GM12878 (cell line): Measurements from ENCODE around the gene CD300H. TPM values are rescaled to one million over a fixed set of nuclear protein-coding genes. Genes with fewer than 3 reads are reported as not detected.

Experiments
- ATAC-seq: fragments of 200-7000 bp; cut with Tn5 transposase; 3 replicates; pipeline ENCODE4 v1.9.1; 2020; ENCODE audit warnings: mild to moderate bottlenecking, moderate library complexity
- BruUV-seq: library from RNA; stranded (reverse); fragments of 400-500 nt; replicated peaks from 2 replicates; lab custom pipeline; 2021; lab: Mats Ljungman, UMichigan
- CTCF ChIA-PET: fragments of 300-600 bp; sonication (Branson Sonifier 250); formaldehyde crosslinking; extraction: SDS; loops from one replicate; lab custom pipeline; 2021; ENCODE audit warnings: inconsistent platforms; lab: Yijun Ruan, JAX
- POLR2A ChIA-PET: fragments of 350-600 bp; formaldehyde crosslinking; extraction: SDS; loops from one replicate; lab custom pipeline; 2021; ENCODE audit warnings: inconsistent platforms; lab: Charles Lee
- RAD21 ChIA-PET: fragments of 300-600 bp; sonication (Branson Sonifier 250); formaldehyde crosslinking; loops from one replicate; lab custom pipeline; 2023; ENCODE audit warnings: antibody characterized with exemption; ENCODE audit not compliant: unreplicated experiment; lab: Charles Lee
- SMC1A ChIA-PET: fragments of 300-600 bp; sonication (Branson Sonifier 250); formaldehyde crosslinking; loops from one replicate; lab custom pipeline; 2023; ENCODE audit not compliant: unreplicated experiment, uncharacterized antibody; lab: Charles Lee
- DNase-seq: peaks from one replicate; pipeline ENCODE4 v3.0.0-alpha.2; 2011; ENCODE audit warnings: low read depth, low spot score
- FAIRE-seq: peaks from 3 replicates; lab custom pipeline; 2011; peaks lifted over from hg19 to GRCh38; lab: Jason Lieb, UNC
- H2AFZ ChIP-seq: 2 replicates; pipeline ENCODE4 v1.6.0; 2011; ENCODE audit warnings: low read depth, low read length, control low read depth; ENCODE audit not compliant: control insufficient read depth
- H3K27ac ChIP-seq: 2 replicates; pipeline ENCODE4 v1.5.1; 2011; ENCODE audit warnings: control low read depth; ENCODE audit not compliant: control insufficient read depth, insufficient read depth
- H3K27me3 ChIP-seq, 2 experiments: replicated peaks in 1 of 2; 2 replicates each; pipeline versions ENCODE4 v1.6.0 to v1.6.1; 2011; ENCODE audit warnings: low read length in 1 of 2; ENCODE audit not compliant: control insufficient read depth in 2 of 2, insufficient read depth in 2 of 2
- H3K36me3 ChIP-seq, 2 experiments: 2 replicates each; pipeline ENCODE4 v1.5.1; 2011; ENCODE audit warnings: low read length in 1 of 2; ENCODE audit not compliant: control insufficient read depth in 2 of 2, insufficient read depth in 2 of 2
- H3K4me1 ChIP-seq: 2 replicates; pipeline ENCODE4 v1.6.1; 2011; ENCODE audit warnings: mild to moderate bottlenecking, low read length, moderate library complexity, mixed read lengths; ENCODE audit not compliant: control insufficient read depth, insufficient read depth
- H3K4me2 ChIP-seq: 2 replicates; pipeline ENCODE4 v1.6.0; 2011; ENCODE audit warnings: control low read depth; ENCODE audit not compliant: control insufficient read depth, insufficient read depth
- H3K4me3 ChIP-seq: fragments of 200-600 bp; sonication (generic); 2 replicates; pipeline ENCODE4 v1.5.1; 2016
- H3K79me2 ChIP-seq: 2 replicates; pipeline ENCODE4 v1.6.0; 2011; ENCODE audit warnings: low read length; ENCODE audit not compliant: control insufficient read depth, insufficient read depth
- H3K9ac ChIP-seq: 2 replicates; pipeline ENCODE4 v1.8.0; 2011; ENCODE audit warnings: low read length, control low read depth, mixed read lengths; ENCODE audit not compliant: control insufficient read depth, insufficient read depth
- H3K9me3 ChIP-seq: replicated peaks from 3 replicates; pipeline ENCODE4 v1.5.1; 2011; ENCODE audit warnings: mild to moderate bottlenecking, low read length; ENCODE audit not compliant: control insufficient read depth, insufficient read depth
- H4K20me1 ChIP-seq: 2 replicates; pipeline ENCODE4 v1.6.0; 2011; ENCODE audit not compliant: control insufficient read depth, insufficient read depth
- CBX3 ChIP-seq: fragments of 200-600 bp; sonication (generic); IDR thresholded peaks from 2 replicates; pipeline ENCODE4 v1.6.1; 2016; ENCODE audit warnings: low read depth, borderline replicate concordance
- EGR1 ChIP-seq, 2 experiments: IDR thresholded peaks; 1 replicate in 1 of 2; 2 replicates in 1 of 2; pipeline ENCODE4 v1.6.1; 2011 to 2012; ENCODE audit warnings: low read depth in 2 of 2, low read length in 2 of 2, borderline replicate concordance in 1 of 2, mild to moderate bottlenecking in 1 of 2, moderate library complexity in 1 of 2
- ESRRA ChIP-seq: IDR thresholded peaks from 2 replicates; pipeline ENCODE4 v1.6.1; 2012; ENCODE audit warnings: mild to moderate bottlenecking, low read length, improper control_type of control experiment
- PML ChIP-seq: IDR thresholded peaks from 2 replicates; pipeline ENCODE4 v1.6.1; 2012; ENCODE audit warnings: low read length, inconsistent platforms
- RB1 ChIP-seq: fragments of 450-650 bp; formaldehyde crosslinking; IDR thresholded peaks from 2 replicates; pipeline ENCODE4 v1.6.1; 2017; ENCODE audit warnings: mild to moderate bottlenecking, borderline replicate concordance
- RFX5 ChIP-seq: IDR thresholded peaks from 2 replicates; pipeline ENCODE4 v1.6.1; 2011; ENCODE audit warnings: low read depth, low read length, improper control_type of control experiment
- SMARCA5 ChIP-seq: fragments of 450-650 bp; IDR thresholded peaks from 2 replicates; pipeline ENCODE4 v1.6.1; 2017; ENCODE audit warnings: mild to moderate bottlenecking
- TAF1 ChIP-seq: IDR thresholded peaks from 2 replicates; pipeline ENCODE4 v1.6.1; 2011; ENCODE audit warnings: mild to moderate bottlenecking, low read depth, low read length, borderline replicate concordance
- WGBS: methylation state at CpG from one replicate; pipeline ENCODE4 v1.1.6; 2016; ENCODE audit warnings: low lambda C conversion rate; ENCODE audit not compliant: insufficient replicate concordance, insufficient coverage; ENCODE audit errors: missing lambda C conversion rate; 5-methylcytosine and 5-hydroxymethylcytosine counted together
- in situ Hi-C: fragments of 300-500 bp; cut with MboI; formaldehyde crosslinking; loops from 9 replicates; pipeline ENCODE4 v1.14.3; 2018; ENCODE audit warnings: mixed read lengths
- intact Hi-C: fragments of 100-400 bp; cut with micrococcal nuclease; formaldehyde crosslinking; loops from one replicate; pipeline ENCODE4 v1.14.2; 2022; ENCODE audit not compliant: unreplicated experiment
- polyA plus RNA-seq, 11 experiments: library from polyadenylated mRNA; depleted of rRNA in 4 of 11; unstranded in 6 of 11; stranded (reverse) in 5 of 11; fragments of >200 nt; fragmentation: Nextera tagmentation in 4 of 11; fragmentation: Illumina TruSeq in 1 of 11; extraction: Ambion mirVana in 4 of 11; extraction: Trizol in 1 of 11; gene quantifications; 1 replicate in 1 of 11; 2 replicates in 10 of 11; pipeline versions ENCODE4 v1.2.1 to v1.2.3, GENCODE V29; 2011 to 2016; ENCODE audit warnings: inconsistent platforms in 2 of 11, missing spikeins in 2 of 11, low read depth in 1 of 11
- total RNA-seq, 4 experiments: library from RNA; depleted of rRNA in 3 of 4; stranded (reverse); fragments of >200 nt in 3 of 4; fragmentation: Illumina TruSeq in 1 of 4; extraction: Trizol in 1 of 4; gene quantifications; 2 replicates each; pipeline versions ENCODE4 v1.2.1 to v1.2.3, GENCODE V29; 2013 to 2021
- TF ChIP-seq, protein P1 (sequence below): fragments of 450-650 bp; IDR thresholded peaks from 2 replicates; pipeline ENCODE4 v1.6.1; 2016; ENCODE audit warnings: mild to moderate bottlenecking, moderate library complexity, borderline replicate concordance
- TF ChIP-seq, protein P2 (sequence below): fragments of 450-650 bp; IDR thresholded peaks from 2 replicates; pipeline ENCODE4 v1.6.1; 2018; ENCODE audit warnings: mild to moderate bottlenecking, low read depth, moderate library complexity; ENCODE audit not compliant: partially characterized antibody
- TF ChIP-seq, protein P3 (sequence below): IDR thresholded peaks from 2 replicates; pipeline ENCODE4 v1.6.1; 2011; ENCODE audit warnings: low read depth, low read length, improper control_type of control experiment, borderline replicate concordance

Gene CD300H
- total and polyA plus RNA-seq, 10 of the 15 experiments (the other 5 are each of a cell fraction or from before 2014, with no cell fraction given), result not detected

DNA sequence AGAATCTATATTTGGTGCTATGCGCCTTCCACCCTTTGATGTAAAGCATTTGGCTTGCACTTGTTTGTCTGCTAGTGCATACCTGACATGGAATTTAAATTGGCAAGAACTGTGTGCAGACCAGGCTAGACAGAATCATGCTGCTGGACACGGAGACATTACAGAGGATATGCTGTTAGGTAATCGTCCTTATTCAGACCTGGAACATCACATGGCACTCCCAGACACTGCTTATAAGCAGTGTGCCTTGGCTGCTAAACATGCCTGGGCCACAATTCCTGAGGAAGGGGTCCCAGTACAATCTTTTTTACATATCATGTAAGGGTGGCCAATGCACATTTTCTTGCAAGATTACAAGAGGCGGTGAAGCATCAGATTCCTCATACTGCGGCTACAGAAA lies 18.4 kb upstream of the CD300H start:
- 32% methylated on average over 5 of the region's 5 CpGs for WGBS
- intact Hi-C loops (no loop called here), in situ Hi-C loops (no loop called here)
- ChIA-PET POLR2A (no interaction called here), CTCF (no interaction called here), RAD21 (no interaction called here), SMC1A (no interaction called here)
- Histone ChIP-seq H3K36me3 (no peaks in the 10 kb centered on the region), H3K9ac (no peak overlapping the region), H3K4me1 (no peaks in the 10 kb centered on the region), H2AFZ (no peak overlapping the region), H4K20me1 (no peaks in the 10 kb centered on the region), H3K9me3 (no peaks in the 10 kb centered on the region; the same call in 2 of the 3 replicates), H3K4me2 (no peak overlapping the region), H3K27me3 (no peaks in the 10 kb centered on the region; a peak in 2 of 4 replicates), H3K4me3 (no peak overlapping the region), H3K27ac (no peak overlapping the region), H3K79me2 (no peaks in the 10 kb centered on the region)
- TF ChIP-seq RB1 (no peak), ESRRA (no peak), PML (no peak), EGR1 (IDR thresholded peaks at IDR 0.05; ENCODE audit: borderline replicate concordance in 1 of 2, low read depth in 2 of 2, low read length in 2 of 2) (no peak), RFX5 (no peak), SMARCA5 (no peak), CBX3 (no peak), TAF1 (no peak)
- TF ChIP-seq, protein P1, sequence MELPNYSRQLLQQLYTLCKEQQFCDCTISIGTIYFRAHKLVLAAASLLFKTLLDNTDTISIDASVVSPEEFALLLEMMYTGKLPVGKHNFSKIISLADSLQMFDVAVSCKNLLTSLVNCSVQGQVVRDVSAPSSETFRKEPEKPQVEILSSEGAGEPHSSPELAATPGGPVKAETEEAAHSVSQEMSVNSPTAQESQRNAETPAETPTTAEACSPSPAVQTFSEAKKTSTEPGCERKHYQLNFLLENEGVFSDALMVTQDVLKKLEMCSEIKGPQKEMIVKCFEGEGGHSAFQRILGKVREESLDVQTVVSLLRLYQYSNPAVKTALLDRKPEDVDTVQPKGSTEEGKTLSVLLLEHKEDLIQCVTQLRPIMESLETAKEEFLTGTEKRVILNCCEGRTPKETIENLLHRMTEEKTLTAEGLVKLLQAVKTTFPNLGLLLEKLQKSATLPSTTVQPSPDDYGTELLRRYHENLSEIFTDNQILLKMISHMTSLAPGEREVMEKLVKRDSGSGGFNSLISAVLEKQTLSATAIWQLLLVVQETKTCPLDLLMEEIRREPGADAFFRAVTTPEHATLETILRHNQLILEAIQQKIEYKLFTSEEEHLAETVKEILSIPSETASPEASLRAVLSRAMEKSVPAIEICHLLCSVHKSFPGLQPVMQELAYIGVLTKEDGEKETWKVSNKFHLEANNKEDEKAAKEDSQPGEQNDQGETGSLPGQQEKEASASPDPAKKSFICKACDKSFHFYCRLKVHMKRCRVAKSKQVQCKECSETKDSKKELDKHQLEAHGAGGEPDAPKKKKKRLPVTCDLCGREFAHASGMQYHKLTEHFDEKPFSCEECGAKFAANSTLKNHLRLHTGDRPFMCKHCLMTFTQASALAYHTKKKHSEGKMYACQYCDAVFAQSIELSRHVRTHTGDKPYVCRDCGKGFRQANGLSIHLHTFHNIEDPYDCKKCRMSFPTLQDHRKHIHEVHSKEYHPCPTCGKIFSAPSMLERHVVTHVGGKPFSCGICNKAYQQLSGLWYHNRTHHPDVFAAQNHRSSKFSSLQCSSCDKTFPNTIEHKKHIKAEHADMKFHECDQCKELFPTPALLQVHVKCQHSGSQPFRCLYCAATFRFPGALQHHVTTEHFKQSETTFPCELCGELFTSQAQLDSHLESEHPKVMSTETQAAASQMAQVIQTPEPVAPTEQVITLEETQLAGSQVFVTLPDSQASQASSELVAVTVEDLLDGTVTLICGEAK, result no peak
- TF ChIP-seq, protein P2, sequence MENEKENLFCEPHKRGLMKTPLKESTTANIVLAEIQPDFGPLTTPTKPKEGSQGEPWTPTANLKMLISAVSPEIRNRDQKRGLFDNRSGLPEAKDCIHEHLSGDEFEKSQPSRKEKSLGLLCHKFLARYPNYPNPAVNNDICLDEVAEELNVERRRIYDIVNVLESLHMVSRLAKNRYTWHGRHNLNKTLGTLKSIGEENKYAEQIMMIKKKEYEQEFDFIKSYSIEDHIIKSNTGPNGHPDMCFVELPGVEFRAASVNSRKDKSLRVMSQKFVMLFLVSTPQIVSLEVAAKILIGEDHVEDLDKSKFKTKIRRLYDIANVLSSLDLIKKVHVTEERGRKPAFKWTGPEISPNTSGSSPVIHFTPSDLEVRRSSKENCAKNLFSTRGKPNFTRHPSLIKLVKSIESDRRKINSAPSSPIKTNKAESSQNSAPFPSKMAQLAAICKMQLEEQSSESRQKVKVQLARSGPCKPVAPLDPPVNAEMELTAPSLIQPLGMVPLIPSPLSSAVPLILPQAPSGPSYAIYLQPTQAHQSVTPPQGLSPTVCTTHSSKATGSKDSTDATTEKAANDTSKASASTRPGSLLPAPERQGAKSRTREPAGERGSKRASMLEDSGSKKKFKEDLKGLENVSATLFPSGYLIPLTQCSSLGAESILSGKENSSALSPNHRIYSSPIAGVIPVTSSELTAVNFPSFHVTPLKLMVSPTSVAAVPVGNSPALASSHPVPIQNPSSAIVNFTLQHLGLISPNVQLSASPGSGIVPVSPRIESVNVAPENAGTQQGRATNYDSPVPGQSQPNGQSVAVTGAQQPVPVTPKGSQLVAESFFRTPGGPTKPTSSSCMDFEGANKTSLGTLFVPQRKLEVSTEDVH, result no peak
- TF ChIP-seq, protein P3, sequence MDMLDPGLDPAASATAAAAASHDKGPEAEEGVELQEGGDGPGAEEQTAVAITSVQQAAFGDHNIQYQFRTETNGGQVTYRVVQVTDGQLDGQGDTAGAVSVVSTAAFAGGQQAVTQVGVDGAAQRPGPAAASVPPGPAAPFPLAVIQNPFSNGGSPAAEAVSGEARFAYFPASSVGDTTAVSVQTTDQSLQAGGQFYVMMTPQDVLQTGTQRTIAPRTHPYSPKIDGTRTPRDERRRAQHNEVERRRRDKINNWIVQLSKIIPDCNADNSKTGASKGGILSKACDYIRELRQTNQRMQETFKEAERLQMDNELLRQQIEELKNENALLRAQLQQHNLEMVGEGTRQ, result no peak
- no peak for ATAC-seq
- FAIRE-seq, result no peak
- no TSS peak for BruUV-seq
- DNase-seq, result no peak
